Lower lobe of right lung (tissue), 2 donors: Measurements from ENCODE around the gene RCE1. TPM values are rescaled to one million over a fixed set of nuclear protein-coding genes. Genes with fewer than 3 reads are reported as not detected.
A peak's percentile ranks its signal among the peaks of the same experiment; 100 is the strongest.

Experiments
- ATAC-seq, 2 donors: fragments of 200-7000 bp; cut with Tn5 transposase; one replicate each; pipeline ENCODE4 v1.9.1; 2020 to 2022; ENCODE audit warnings: mild to moderate bottlenecking in 2 of 2, moderate library complexity in 2 of 2
- DNase-seq: peaks from one replicate; pipeline ENCODE4 v3.0.0-alpha.2; 2020
- H3K27ac ChIP-seq: fragments of 200-600 bp; one replicate; pipeline ENCODE4 v1.8.0; 2022
- H3K27me3 ChIP-seq: fragments of 200-600 bp; one replicate; pipeline ENCODE4 v1.8.0; 2022; ENCODE audit warnings: low read depth
- H3K36me3 ChIP-seq: fragments of 200-600 bp; one replicate; pipeline ENCODE4 v1.8.0; 2022; ENCODE audit warnings: mild to moderate bottlenecking
- H3K4me1 ChIP-seq: fragments of 200-600 bp; one replicate; pipeline ENCODE4 v1.8.0; 2022
- H3K4me3 ChIP-seq: fragments of 200-600 bp; one replicate; pipeline ENCODE4 v1.8.0; 2022; ENCODE audit warnings: mild to moderate bottlenecking
- H3K9me3 ChIP-seq: fragments of 200-600 bp; one replicate; pipeline ENCODE4 v1.8.0; 2022
- intact Hi-C: fragments of 100-400 bp; cut with DNase I; formaldehyde crosslinking; loops from one replicate; pipeline ENCODE4 v1.11.0; 2022
- total RNA-seq: library from RNA; stranded (reverse); fragmentation: NEBNext Ultra II Directional; extraction: Animal tissue kit (Norgen Biotek cat#: 25700); gene quantifications from one replicate; pipeline ENCODE4 v1.2.1, GENCODE V29; 2021
- TF ChIP-seq, protein P1 (sequence below): fragments of 200-600 bp; IDR thresholded peaks from one replicate; pipeline ENCODE4 v1.8.0; 2022; ENCODE audit warnings: antibody characterized with exemption, mild to moderate bottlenecking
- donor health status: DM: no; HTN: yes; CAD: no; lungs with severe emphysema.

Gene RCE1
- total RNA-seq, 1 donor from 2014 or later: 18.9 TPM

DNA sequence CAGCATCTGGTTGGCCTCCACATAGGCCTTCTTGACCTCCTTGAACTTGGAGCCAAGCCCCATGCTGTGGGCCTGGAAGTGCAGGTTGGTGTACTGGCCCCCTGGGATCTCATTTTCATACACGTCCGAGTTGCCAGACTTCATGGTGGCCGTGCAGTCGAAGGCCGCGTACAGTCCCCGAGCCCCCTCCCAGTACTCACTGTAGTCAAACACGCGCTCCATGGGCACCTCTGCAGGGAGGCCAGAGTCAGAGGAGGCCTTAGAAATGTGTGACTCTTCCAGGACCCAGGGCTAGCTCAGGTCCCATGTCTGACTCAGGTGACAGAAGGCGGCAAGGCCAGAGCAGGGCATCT, 7.0 kb downstream of the RCE1 start:
- H3K9me3 ChIP-seq: no peaks in the 10 kb centered on the region
- ATAC-seq (no peak), DNase-seq (no peak)
- intact Hi-C loops: no loop called here
- no peaks in the 10 kb centered on the region for H3K27me3 ChIP-seq
- peaks cover 4% of the 10 kb centered on the region for H3K4me1 ChIP-seq
- H3K27ac ChIP-seq: no peak overlapping the region
- TF ChIP-seq, protein P1, sequence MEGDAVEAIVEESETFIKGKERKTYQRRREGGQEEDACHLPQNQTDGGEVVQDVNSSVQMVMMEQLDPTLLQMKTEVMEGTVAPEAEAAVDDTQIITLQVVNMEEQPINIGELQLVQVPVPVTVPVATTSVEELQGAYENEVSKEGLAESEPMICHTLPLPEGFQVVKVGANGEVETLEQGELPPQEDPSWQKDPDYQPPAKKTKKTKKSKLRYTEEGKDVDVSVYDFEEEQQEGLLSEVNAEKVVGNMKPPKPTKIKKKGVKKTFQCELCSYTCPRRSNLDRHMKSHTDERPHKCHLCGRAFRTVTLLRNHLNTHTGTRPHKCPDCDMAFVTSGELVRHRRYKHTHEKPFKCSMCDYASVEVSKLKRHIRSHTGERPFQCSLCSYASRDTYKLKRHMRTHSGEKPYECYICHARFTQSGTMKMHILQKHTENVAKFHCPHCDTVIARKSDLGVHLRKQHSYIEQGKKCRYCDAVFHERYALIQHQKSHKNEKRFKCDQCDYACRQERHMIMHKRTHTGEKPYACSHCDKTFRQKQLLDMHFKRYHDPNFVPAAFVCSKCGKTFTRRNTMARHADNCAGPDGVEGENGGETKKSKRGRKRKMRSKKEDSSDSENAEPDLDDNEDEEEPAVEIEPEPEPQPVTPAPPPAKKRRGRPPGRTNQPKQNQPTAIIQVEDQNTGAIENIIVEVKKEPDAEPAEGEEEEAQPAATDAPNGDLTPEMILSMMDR: no peak
- H3K4me3 ChIP-seq: no peak overlapping the region
- H3K36me3 ChIP-seq: peaks cover 38% of the 10 kb centered on the region

DNA sequence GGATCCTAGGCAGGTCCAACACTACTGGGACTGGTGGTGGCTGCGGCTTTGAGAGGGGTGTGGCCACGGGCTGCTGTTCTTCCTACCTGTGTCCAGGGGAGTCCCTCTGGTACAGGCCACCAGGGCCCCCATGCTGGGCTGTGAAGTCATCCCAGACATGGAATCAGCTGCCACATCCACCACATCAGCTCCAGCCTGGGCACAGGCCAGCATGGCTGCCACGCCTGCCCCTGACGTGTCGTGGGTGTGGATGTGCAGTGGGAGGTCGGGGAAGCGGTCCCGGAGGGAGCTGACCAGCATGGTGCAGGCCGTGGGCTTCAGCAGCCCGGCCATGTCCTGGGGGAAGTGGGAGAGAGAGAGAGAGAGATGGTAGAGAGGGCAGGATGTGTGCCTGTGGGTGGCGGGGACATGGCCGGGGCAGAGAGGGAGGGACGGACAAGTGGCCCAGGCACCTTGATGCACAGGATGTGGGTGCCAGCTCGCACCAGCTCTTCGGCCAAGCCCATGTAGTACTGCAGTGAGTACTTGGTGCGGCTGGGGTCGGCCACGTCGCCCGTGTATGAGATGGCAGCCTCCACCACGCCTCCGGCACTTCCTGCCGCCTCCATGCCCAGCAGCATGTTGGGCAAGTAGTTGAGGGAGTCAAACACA, 7.5 kb downstream of the RCE1 start:
- Histone ChIP-seq H3K4me1 (peaks cover 9% of the 10 kb centered on the region), H3K27ac (no peak overlapping the region), H3K36me3 (peaks cover 33% of the 10 kb centered on the region), H3K27me3 (no peaks in the 10 kb centered on the region), H3K4me3 (no peak overlapping the region), H3K9me3 (no peaks in the 10 kb centered on the region)
- ATAC-seq (no peak), DNase-seq (peak; percentile 47)
- intact Hi-C loops: no loop called here
- TF ChIP-seq, protein P1: no peak

DNA sequence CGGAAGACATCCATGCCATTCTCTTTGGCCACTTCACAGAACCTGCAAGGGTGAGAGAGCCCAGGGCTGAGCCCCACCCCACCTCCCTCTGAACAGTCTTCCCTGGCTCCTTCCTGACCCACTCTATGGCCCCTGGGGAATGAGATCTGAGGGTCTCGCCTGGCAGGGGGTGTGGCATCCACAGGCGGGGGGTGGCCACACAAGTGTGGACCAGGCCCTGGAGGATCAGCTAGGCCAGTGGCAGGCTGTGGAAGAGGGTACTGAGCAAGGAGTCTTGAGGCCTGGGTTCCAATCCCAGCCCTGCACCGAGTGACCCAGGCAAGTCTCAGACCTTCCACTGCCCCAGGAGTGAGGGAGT, 8.0 kb downstream of the RCE1 start:
- peak; percentile 24 for DNase-seq
- intact Hi-C loops: no loop called here

DNA sequence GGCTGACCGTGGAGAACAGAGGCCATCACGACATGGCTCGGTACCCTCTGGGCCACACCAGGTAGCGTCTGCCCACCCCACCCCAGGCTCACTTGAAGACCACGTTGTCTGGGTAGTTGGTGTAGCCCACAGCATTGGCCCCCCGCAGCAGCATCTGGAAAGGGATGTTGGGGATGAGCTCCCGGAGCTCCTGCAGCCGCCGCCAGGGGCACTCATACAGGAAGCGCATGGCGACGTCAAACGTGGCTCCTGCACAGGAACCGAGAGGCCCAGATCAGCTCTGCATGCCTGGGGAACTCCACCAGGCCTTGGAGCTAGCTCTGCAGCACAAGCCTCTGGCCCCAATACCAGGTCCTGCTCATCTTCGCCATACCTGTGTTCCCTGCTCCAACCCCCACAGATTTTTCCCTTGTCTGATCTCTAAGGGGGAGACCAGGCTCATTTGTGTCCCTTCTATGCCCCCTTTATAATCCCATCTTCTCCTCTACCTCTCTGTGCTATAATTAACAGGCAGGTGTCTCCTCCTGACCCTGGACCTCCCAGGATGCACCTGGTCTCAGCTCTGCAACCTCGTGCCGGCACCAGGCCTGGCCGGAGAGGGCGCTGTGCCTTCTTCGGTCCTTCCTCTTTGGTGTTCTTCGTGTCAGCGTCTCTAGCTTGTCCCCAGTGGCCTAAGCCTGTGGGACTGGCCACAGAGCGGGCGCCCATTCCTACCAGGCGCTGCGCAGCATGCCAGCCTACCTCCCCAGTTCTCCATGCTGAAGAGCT, 8.6 kb downstream of the RCE1 start:
- Histone ChIP-seq H3K27ac (no peak overlapping the region), H3K36me3 (peaks cover 21% of the 10 kb centered on the region), H3K4me1 (peaks cover 9% of the 10 kb centered on the region), H3K9me3 (no peaks in the 10 kb centered on the region), H3K27me3 (no peaks in the 10 kb centered on the region), H3K4me3 (no peak overlapping the region)
- ATAC-seq: no peak
- DNase-seq: peak; percentile 49
- TF ChIP-seq, protein P1: no peak
- intact Hi-C loops: no loop called here

More for the DNA sequence above, 8.0 kb downstream of the RCE1 start:
- no peak overlapping the region for H3K4me3 ChIP-seq
- H3K9me3 ChIP-seq: no peaks in the 10 kb centered on the region
- peaks cover 9% of the 10 kb centered on the region for H3K4me1 ChIP-seq
- H3K36me3 ChIP-seq: peaks cover 28% of the 10 kb centered on the region
- no peaks in the 10 kb centered on the region for H3K27me3 ChIP-seq
- ATAC-seq: no peak
- TF ChIP-seq, protein P1: no peak
- no peak overlapping the region for H3K27ac ChIP-seq

DNA sequence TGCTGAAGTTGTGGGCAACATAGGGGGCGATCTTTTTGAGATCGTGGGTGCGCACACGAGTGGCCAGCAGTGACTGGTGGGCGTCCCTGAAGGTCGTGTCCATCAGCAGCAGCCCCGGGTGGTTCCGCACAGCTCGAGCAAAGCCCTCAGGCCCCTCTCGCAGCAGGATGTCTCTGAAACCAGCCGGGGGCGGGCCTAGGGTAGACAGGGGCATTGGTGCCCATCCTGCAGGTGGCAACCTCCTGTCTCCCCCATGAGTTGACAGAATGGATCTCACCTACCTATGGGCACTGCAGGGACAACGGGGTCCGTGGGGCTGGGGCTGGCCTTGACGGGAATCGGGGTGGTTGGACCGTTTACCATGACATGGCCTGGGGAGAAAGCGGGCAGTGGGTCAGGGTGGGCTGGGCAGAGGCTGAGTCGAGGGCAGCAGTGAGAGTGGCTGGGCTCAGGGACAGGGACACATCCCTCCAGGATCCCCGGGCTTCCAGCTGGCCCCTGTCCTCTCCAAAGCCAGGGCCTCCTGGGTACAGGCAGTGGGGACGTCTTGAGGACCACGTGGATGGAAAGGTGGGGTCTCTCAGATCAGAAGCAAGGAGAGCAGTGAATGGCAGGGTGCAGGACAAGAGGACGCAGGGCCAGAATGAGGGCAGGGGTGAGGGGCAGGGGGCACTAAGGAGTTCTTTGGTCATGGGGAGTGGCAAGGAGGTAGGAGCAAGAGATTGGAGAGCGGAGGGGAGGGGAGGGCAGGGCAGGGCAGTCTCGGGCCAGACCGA, 9.4 kb downstream of the RCE1 start:
- intact Hi-C loops: no loop called here
- no peaks in the 10 kb centered on the region for H3K27me3 ChIP-seq
- ATAC-seq: no peak
- H3K9me3 ChIP-seq: no peaks in the 10 kb centered on the region
- peak; percentile 26 for DNase-seq
- H3K36me3 ChIP-seq: peaks cover 15% of the 10 kb centered on the region
- TF ChIP-seq, protein P1: no peak
- H3K4me1 ChIP-seq: peaks cover 9% of the 10 kb centered on the region
- no peak overlapping the region for H3K4me3 ChIP-seq
- H3K27ac ChIP-seq: no peak overlapping the region
